GM12878 (cell line): ENCODE results near the gene TBC1D5. TPM values are rescaled to one million over a fixed set of nuclear protein-coding genes. Genes with fewer than 3 reads are reported as not detected.

Experiments used
- ATAC-seq: fragments of 200-7000 bp; cut with Tn5 transposase; 3 replicates; pipeline ENCODE4 v1.9.1; 2020; ENCODE audit warnings: mild to moderate bottlenecking, moderate library complexity
- BruUV-seq: library from RNA; stranded (reverse); fragments of 400-500 nt; replicated peaks from 2 replicates; lab custom pipeline; 2021; lab: Mats Ljungman, UMichigan
- CTCF ChIA-PET: fragments of 300-600 bp; sonication (Branson Sonifier 250); formaldehyde crosslinking; extraction: SDS; loops from one replicate; lab custom pipeline; 2021; ENCODE audit warnings: inconsistent platforms; lab: Yijun Ruan, JAX
- POLR2A ChIA-PET: fragments of 350-600 bp; formaldehyde crosslinking; extraction: SDS; loops from one replicate; lab custom pipeline; 2021; ENCODE audit warnings: inconsistent platforms; lab: Charles Lee
- RAD21 ChIA-PET: fragments of 300-600 bp; sonication (Branson Sonifier 250); formaldehyde crosslinking; loops from one replicate; lab custom pipeline; 2023; ENCODE audit warnings: antibody characterized with exemption; ENCODE audit not compliant: unreplicated experiment; lab: Charles Lee
- SMC1A ChIA-PET: fragments of 300-600 bp; sonication (Branson Sonifier 250); formaldehyde crosslinking; loops from one replicate; lab custom pipeline; 2023; ENCODE audit not compliant: unreplicated experiment, uncharacterized antibody; lab: Charles Lee
- DNase-seq: peaks from one replicate; pipeline ENCODE4 v3.0.0-alpha.2; 2011; ENCODE audit warnings: low read depth, low spot score
- FAIRE-seq: peaks from 3 replicates; lab custom pipeline; 2011; peaks lifted over from hg19 to GRCh38; lab: Jason Lieb, UNC
- H2AFZ ChIP-seq: 2 replicates; pipeline ENCODE4 v1.6.0; 2011; ENCODE audit warnings: low read depth, low read length, control low read depth; ENCODE audit not compliant: control insufficient read depth
- H3K27ac ChIP-seq: 2 replicates; pipeline ENCODE4 v1.5.1; 2011; ENCODE audit warnings: control low read depth; ENCODE audit not compliant: control insufficient read depth, insufficient read depth
- H3K27me3 ChIP-seq, 2 experiments: replicated peaks in 1 of 2; 2 replicates each; pipeline versions ENCODE4 v1.6.0 to v1.6.1; 2011; ENCODE audit warnings: low read length in 1 of 2; ENCODE audit not compliant: control insufficient read depth in 2 of 2, insufficient read depth in 2 of 2
- H3K36me3 ChIP-seq, 2 experiments: 2 replicates each; pipeline ENCODE4 v1.5.1; 2011; ENCODE audit warnings: low read length in 1 of 2; ENCODE audit not compliant: control insufficient read depth in 2 of 2, insufficient read depth in 2 of 2
- H3K4me1 ChIP-seq: 2 replicates; pipeline ENCODE4 v1.6.1; 2011; ENCODE audit warnings: mild to moderate bottlenecking, low read length, moderate library complexity, mixed read lengths; ENCODE audit not compliant: control insufficient read depth, insufficient read depth
- H3K4me2 ChIP-seq: 2 replicates; pipeline ENCODE4 v1.6.0; 2011; ENCODE audit warnings: control low read depth; ENCODE audit not compliant: control insufficient read depth, insufficient read depth
- H3K4me3 ChIP-seq: fragments of 200-600 bp; sonication (generic); 2 replicates; pipeline ENCODE4 v1.5.1; 2016
- H3K79me2 ChIP-seq: 2 replicates; pipeline ENCODE4 v1.6.0; 2011; ENCODE audit warnings: low read length; ENCODE audit not compliant: control insufficient read depth, insufficient read depth
- H3K9ac ChIP-seq: 2 replicates; pipeline ENCODE4 v1.8.0; 2011; ENCODE audit warnings: low read length, control low read depth, mixed read lengths; ENCODE audit not compliant: control insufficient read depth, insufficient read depth
- H3K9me3 ChIP-seq: replicated peaks from 3 replicates; pipeline ENCODE4 v1.5.1; 2011; ENCODE audit warnings: mild to moderate bottlenecking, low read length; ENCODE audit not compliant: control insufficient read depth, insufficient read depth
- H4K20me1 ChIP-seq: 2 replicates; pipeline ENCODE4 v1.6.0; 2011; ENCODE audit not compliant: control insufficient read depth, insufficient read depth
- E2F4 ChIP-seq: IDR thresholded peaks from 2 replicates; pipeline ENCODE4 v1.6.1; 2012; ENCODE audit warnings: low read depth, low read length, improper control_type of control experiment
- MXI1 ChIP-seq: fragments of 150-350 bp; IDR thresholded peaks from 2 replicates; pipeline ENCODE4 v1.6.1; 2011; ENCODE audit warnings: low read depth, mild to moderate bottlenecking, inconsistent platforms, low read length, improper control_type of control experiment
- RBBP5 ChIP-seq: fragments of 200-600 bp; sonication (generic); conservative IDR thresholded peaks from 2 replicates; pipeline ENCODE4 v1.6.1; 2016
- RCOR1 ChIP-seq: conservative IDR thresholded peaks from 2 replicates; pipeline ENCODE4 v1.6.1; 2012; ENCODE audit warnings: low read depth, low read length, improper control_type of control experiment
- RFX5 ChIP-seq: IDR thresholded peaks from 2 replicates; pipeline ENCODE4 v1.6.1; 2011; ENCODE audit warnings: low read depth, low read length, improper control_type of control experiment
- RUNX3 ChIP-seq: IDR thresholded peaks from 2 replicates; pipeline ENCODE4 v1.6.1; 2012; ENCODE audit warnings: low read length, inconsistent platforms
- WGBS: methylation state at CpG from one replicate; pipeline ENCODE4 v1.1.6; 2016; ENCODE audit warnings: low lambda C conversion rate; ENCODE audit not compliant: insufficient replicate concordance, insufficient coverage; ENCODE audit errors: missing lambda C conversion rate; 5-methylcytosine and 5-hydroxymethylcytosine counted together
- in situ Hi-C: fragments of 300-500 bp; cut with MboI; formaldehyde crosslinking; loops from 9 replicates; pipeline ENCODE4 v1.14.3; 2018; ENCODE audit warnings: mixed read lengths
- intact Hi-C: fragments of 100-400 bp; cut with micrococcal nuclease; formaldehyde crosslinking; loops from one replicate; pipeline ENCODE4 v1.14.2; 2022; ENCODE audit not compliant: unreplicated experiment
- polyA plus RNA-seq, 11 experiments: library from polyadenylated mRNA; depleted of rRNA in 4 of 11; unstranded in 6 of 11; stranded (reverse) in 5 of 11; fragments of >200 nt; fragmentation: Nextera tagmentation in 4 of 11; fragmentation: Illumina TruSeq in 1 of 11; extraction: Ambion mirVana in 4 of 11; extraction: Trizol in 1 of 11; gene quantifications; 1 replicate in 1 of 11; 2 replicates in 10 of 11; pipeline versions ENCODE4 v1.2.1 to v1.2.3, GENCODE V29; 2011 to 2016; ENCODE audit warnings: inconsistent platforms in 2 of 11, missing spikeins in 2 of 11, low read depth in 1 of 11
- total RNA-seq, 4 experiments: library from RNA; depleted of rRNA in 3 of 4; stranded (reverse); fragments of >200 nt in 3 of 4; fragmentation: Illumina TruSeq in 1 of 4; extraction: Trizol in 1 of 4; gene quantifications; 2 replicates each; pipeline versions ENCODE4 v1.2.1 to v1.2.3, GENCODE V29; 2013 to 2021
- TF ChIP-seq, protein P1 (sequence below): fragments of 450-650 bp; IDR thresholded peaks from 2 replicates; pipeline ENCODE4 v1.6.1; 2017; ENCODE audit warnings: mild to moderate bottlenecking, low read depth, inconsistent platforms; ENCODE audit not compliant: poor library complexity, severe bottlenecking

Gene TBC1D5
- total and polyA plus RNA-seq, 10 of the 15 experiments (the other 5 are each of a cell fraction or from before 2014, with no cell fraction given) = 5.5 to 61.0 (median 43.8) TPM

GRCh38 chr3:17125738-17126442 lies 616.5 kb downstream of the TBC1D5 start:
- Histone ChIP-seq H2AFZ (no peak overlapping the region), H3K27me3 (no peaks in the 10 kb centered on the region), H3K9me3 (peaks cover 5% of the 10 kb centered on the region; the same call in 2 of the 3 replicates), H3K4me1 (no peaks in the 10 kb centered on the region), H4K20me1 (no peaks in the 10 kb centered on the region), H3K4me3 (no peak overlapping the region), H3K4me2 (no peak overlapping the region), H3K79me2 (no peaks in the 10 kb centered on the region), H3K9ac (no peak overlapping the region), H3K36me3 (no peaks in the 10 kb centered on the region), H3K27ac (no peak overlapping the region)
- ChIA-PET SMC1A (interaction anchor here (1.2 to 1.3 kb wide), 2 partner anchors 26 to 35 kb away, joined by 3 to 4 read pairs; no protein-coding TSS in a partner anchor), POLR2A (interaction anchor here (0.5 kb wide), 1 partner anchor 489 kb away, joined by 4 read pairs; no protein-coding TSS in a partner anchor), CTCF (interaction anchor here (0.7 kb wide), 1 partner anchor 706 kb away, joined by 3 read pairs; no protein-coding TSS in a partner anchor), RAD21 (interaction anchor here (0.6 kb wide), 1 partner anchor 136 kb away, joined by 3 read pairs; no protein-coding TSS in a partner anchor)
- intact Hi-C loops = no loop called here
- no peak for TF ChIP-seq MXI1
- no peak for TF ChIP-seq RBBP5
- TF ChIP-seq, protein P1, sequence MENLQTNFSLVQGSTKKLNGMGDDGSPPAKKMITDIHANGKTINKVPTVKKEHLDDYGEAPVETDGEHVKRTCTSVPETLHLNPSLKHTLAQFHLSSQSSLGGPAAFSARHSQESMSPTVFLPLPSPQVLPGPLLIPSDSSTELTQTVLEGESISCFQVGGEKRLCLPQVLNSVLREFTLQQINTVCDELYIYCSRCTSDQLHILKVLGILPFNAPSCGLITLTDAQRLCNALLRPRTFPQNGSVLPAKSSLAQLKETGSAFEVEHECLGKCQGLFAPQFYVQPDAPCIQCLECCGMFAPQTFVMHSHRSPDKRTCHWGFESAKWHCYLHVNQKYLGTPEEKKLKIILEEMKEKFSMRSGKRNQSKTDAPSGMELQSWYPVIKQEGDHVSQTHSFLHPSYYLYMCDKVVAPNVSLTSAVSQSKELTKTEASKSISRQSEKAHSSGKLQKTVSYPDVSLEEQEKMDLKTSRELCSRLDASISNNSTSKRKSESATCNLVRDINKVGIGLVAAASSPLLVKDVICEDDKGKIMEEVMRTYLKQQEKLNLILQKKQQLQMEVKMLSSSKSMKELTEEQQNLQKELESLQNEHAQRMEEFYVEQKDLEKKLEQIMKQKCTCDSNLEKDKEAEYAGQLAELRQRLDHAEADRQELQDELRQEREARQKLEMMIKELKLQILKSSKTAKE = no peak
- TF ChIP-seq E2F4 = no peak
- no peak for TF ChIP-seq RFX5
- TF ChIP-seq RUNX3 = no peak
- no peak for TF ChIP-seq RCOR1
- WGBS = 21% methylated on average over 2 of the region's 2 CpGs
- no peak for ATAC-seq
- in situ Hi-C loops = no loop called here
- no peak for FAIRE-seq
- DNase-seq = no peak
- no TSS peak for BruUV-seq
